DMS153 treated with DMSO at 0.1 percent for 48 hours (cell line): Measurements from ENCODE around the gene CPOX.
"Not testable (repeated sequence)": the region's sequence is repeated elsewhere in the genome, so short reads cannot be mapped to it uniquely, and the experiment has no call there.

ENCODE experiments used
- DNase-seq: peaks from one replicate; lab custom pipeline; 2025; ENCODE audit not compliant: unreplicated experiment; lab: John Stamatoyannopoulos, UW

The CPOX gene

DNA sequence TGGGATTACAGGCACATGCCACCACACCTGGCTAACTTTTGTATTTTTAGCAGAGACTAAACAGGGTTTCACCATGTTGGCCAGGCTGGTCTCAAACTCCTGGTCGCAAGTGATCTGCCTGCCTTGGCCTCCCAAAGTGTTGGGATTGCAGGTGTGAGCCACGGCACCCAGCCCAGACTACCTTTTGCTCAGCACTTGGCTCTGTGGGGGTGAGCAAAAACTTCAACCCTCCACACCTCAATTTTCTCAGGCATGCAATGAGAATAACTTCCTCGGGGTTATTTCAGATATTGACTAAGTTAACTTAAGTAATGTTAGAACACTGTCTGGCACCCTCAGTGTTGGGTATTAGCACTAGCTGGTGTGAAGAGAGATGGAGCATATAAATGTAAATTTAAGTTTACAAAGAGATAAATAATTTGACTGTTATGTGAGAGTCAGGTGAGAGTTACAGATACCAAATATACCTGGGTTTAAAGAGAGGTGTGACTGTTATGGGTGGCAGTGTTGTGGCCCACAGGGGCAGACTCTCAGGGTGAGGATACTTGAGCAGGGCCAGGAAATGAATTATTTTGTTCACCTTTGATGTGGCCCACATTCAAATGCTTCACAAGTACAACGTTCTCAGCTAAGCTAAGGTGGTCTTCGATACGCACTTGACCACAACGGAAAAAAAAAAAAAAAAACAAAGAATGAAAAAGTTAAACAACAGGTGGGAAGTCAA lies 29.0 kb downstream of the CPOX start:
- no peak for DNase-seq

DNA sequence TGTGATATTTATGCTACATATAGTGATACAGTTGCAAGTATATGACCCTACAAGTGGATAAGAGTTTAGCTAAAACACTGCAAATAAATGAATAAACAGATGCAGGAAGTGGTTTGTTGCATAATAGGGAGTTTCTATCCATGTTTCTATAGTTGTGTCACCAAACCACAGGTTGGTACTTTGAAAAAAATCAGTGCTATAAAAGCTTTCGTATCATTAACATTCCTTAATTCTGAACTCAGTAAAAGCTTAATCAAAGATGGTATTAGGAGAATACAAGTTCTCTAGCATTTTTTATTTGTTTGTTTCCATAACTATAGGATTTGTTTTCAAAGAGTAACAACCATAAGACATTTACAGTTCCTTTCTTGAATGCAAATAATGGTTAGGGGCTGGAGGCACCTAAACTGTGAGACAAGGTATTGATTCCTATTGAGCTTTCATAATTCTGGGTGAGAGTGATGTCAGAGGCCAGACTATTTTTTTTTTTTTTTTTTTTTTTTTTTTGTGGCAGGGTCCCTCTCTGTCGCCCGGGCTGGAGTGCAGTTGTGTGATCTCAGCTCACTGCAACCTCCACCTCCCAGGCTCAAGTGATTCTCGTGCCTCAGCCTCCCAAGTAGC lies 29.6 kb downstream of the CPOX start:
- DNase-seq: no peak

DNA sequence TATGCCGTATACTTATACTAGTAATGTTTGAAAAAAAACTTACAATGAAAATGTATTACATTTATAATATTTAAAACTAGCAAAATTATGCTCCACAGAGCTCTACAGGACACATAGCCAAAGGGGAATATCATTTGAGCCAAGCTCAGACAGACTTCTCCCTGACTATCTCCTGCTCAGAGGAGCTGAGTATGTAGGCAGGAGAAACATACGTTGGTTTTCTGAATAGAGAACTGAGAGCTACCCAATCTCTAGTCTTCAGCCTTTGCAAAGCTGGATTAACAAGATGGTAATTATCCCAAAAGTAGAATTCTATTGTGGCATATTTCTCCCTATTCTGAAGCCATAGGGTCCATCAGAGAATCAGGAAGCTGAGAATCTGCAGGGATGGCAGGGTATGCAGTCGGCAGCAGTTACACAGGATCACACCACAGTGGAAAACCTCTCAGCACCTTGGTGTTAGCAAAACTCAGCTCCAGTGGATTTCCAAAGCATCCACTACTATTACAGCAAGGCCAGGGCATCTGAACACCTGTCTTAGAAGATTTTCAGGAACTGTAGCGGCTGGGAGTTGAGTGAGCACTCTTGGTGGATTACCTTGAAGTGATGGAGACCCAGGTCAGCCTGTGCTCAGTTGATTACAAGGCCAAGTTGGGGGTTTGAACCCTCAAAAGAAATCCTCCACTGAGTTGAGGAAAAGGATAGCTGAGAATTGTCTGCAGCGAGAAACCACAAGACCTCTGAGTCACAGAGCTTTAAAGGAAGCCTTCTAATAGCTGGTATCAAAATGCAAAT lies 31.5 kb downstream of the CPOX start:
- DNase-seq: no peak

DNA sequence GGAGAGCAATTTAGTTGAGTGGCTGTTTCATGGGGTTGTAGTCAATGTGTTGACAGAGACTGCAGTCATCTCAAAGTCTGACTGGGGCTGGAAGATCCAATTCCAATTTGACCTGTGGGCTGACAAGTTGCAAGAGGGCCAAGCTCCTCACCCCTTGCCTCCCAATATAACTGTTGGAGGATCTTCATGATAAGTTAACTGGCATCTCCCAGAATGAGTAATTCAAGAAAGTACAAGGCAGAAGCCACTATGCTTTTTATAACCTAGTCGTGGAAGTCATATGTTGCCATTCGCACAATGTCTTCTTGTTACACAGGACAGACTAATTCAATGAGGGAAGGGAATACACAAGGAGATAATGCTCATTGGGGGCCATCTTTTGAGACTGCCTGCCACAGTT lies 32.5 kb downstream of the CPOX start:
- no peak for DNase-seq

DNA sequence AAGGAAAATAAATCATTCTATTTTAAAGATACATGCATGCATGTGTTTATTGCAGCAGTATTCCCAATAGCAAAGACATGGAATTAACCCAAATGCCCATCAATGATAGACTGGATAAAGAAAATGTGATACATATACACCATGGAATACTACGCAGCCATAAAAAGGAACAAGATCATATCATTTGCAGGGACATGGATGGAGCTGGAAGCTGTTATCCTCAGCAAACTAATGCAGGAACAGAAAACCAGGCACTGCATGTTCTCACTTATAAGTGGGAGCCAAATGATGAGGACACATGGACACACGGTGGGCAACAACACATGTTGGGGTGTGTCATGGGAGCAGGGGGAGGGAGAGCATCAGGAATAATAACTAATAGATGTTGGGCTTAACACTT lies 33.6 kb downstream of the CPOX start:
- not testable (repeated sequence) for DNase-seq

DNA sequence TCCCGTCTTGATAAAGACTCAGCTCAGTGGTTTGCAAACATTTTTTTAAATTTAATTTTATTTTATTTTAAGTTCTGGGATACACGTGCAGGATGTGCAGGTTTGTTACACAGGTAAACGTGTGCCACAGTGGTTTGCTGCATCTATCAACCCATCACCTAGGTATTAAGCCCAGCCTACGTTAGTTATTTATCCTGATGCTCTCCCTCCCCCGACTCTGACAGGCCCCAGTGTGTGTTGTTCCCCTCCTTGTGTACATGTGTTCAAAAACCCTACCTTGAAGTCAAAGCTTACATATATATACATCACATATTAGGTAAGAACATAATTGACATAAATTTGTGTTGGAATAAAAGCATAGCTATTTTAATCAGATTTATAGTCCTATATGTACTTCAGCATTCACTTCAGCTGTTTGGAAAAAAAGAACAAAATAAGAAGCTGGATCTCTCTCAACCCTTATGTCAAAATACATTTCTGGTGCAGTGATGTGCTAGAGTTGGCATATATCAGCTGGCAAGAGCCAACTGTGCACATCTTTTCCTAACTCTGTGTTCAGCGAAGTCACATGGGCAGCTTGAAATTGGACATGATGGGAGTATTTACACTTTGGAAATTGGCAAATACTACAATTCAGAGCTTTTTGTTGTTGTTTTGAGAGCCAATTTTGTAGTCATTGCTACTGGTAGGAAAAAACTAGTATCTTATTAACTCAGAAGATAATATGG lies 35.1 kb downstream of the CPOX start:
- DNase-seq: no peak

DNA sequence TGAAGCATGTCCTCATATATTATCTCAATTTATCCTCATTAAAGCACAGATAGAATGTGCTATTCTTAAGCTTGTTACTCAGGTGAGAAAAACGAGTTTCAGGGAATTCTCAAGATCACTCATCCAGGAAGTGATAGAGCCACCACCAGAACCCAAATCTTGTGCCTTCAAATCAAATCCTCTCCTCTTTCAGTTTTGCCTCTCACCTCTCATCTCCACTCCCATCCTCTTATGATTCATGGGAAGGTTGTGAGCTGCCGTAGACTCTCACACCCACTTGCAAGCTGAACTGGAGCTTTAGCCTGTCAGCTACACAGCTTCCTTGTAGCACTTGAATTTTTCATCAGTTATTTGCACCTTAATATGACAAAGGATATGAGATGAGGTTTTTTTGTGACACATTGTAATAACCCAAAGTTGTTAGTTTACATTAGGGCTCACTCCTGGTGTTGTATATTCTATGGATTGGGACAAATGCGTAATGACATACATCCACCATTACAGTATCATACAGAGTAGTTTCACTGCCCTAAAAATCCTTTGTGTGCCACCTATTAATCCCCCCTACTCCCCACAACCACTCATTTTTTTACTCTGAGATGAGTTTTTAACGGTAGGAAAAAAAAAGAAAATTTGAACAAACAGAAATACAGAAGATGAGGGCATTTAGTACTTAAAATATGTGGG lies 35.9 kb downstream of the CPOX start:
- no peak for DNase-seq

DNA sequence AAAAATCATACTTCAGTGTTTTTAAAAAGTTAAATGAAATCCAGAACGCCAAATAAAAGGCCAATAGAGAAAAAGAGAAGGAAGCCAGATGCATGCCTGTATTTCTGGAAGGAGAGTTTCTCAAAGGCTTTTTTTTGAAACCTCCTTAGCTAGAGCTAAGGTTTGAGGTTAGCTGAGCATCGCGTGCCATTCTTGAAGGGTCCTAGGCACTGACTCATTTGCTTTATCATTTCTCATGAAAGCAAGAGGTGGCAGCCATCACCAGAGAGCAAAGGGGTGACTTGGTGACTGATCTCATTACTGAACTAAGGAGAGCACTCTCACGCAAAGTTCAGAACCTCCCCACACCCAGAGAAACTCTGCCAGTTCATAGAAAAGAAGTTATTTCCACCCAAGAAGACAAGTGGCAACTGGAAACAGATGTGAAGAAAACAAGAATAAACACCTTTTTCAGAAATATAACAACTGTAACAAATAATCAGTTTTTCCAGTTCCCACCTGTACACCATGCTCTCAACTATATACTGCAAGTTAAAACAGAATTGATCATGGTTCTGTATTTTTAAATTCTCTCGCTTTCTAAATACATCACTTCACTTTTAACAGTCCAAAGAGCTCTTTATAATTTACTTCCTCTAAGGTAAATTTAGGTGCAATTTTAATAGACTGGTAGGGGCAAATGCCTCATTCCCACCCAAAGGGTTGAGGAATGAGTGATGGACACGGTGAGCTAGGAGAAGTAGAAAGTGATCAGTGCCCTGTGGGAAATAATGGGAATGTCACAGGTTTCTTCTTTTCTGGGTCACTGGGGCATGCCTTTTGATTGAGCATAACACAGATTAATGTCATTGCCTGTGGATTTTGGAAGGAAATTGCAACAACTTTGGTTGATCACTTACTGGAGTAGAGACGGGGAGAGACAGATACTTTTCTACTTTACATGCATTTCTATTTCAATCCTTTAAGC lies 37.0 kb downstream of the CPOX start:
- DNase-seq: no peak

DNA sequence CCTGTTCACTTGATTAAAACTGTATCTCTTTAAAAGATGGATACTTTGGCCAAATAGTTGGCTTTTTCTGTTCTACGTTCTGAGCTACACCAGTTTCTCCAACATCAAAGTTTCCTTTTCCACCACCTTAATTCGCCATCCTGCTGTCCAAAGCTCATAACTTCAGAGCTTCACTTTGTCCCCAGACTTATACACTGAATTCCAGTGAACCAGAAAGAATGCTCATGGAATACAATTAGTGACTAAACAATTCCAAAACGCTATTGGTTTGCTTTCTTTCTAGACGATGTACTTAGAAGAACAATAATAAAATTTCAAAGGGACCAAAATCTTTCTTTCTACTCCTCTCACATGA lies 38.4 kb downstream of the CPOX start:
- DNase-seq: no peak

DNA sequence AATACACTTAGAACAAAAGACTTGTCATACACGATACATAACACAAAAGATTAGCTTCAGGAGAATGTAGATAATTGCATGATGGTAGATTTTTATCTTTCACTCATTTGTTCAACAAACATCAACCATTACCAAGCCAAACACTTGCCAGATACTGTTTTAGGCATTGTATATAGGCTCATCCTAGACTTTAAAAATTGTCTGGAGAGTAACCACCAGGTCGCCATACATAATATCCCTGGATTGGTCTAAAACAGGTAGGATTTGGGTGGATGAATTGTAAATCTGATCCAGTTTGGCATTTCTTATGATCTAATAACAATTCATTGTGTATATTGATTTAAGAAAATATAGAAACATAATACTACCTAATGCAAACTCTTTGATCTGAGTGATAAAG lies 38.8 kb downstream of the CPOX start:
- no peak for DNase-seq

DNA sequence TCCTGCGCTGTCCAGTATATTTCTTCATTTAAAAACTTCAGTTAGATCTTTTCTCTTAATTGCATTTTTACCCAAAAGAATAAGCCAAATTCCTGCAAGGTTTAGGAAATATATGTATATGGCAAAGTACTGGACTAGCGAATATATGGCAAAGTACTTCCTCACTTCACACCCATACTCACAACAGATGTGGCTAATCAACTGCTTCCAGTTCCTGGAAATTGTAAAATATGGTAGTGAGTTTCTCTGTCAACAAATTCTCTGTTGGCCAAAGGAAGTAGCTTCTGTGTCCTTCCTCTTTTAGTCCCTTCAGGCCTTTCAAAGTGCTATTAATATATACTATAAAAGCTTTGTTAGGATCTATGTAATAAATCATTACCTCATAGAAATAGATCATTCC lies 39.7 kb downstream of the CPOX start:
- no peak for DNase-seq

DNA sequence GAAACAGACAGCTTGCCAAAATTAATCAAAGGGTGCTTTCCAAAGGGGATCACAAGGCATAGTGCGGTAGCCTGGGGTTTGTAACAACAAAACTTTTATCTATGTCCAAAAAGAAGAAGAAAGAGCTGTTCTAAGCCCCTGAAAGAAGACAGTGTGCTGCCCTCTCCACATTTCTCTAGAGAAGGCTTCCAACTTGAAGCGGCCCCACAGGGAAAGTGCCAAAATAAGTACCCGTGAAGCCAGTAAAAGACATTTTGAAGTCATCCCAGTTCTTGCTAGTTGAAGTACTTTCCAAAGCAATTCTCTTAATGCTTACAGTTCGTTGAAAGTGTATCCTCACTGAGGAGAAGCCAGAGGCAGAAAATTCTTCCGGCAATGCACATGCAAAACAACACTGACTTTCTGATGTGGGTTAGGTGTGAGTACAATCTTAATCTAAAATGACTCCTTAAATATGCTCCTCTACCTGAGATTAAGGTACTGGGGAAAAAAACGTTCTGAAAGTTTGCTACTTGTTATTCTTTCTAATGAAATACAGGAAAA lies 40.3 kb downstream of the CPOX start:
- no peak for DNase-seq

DNA sequence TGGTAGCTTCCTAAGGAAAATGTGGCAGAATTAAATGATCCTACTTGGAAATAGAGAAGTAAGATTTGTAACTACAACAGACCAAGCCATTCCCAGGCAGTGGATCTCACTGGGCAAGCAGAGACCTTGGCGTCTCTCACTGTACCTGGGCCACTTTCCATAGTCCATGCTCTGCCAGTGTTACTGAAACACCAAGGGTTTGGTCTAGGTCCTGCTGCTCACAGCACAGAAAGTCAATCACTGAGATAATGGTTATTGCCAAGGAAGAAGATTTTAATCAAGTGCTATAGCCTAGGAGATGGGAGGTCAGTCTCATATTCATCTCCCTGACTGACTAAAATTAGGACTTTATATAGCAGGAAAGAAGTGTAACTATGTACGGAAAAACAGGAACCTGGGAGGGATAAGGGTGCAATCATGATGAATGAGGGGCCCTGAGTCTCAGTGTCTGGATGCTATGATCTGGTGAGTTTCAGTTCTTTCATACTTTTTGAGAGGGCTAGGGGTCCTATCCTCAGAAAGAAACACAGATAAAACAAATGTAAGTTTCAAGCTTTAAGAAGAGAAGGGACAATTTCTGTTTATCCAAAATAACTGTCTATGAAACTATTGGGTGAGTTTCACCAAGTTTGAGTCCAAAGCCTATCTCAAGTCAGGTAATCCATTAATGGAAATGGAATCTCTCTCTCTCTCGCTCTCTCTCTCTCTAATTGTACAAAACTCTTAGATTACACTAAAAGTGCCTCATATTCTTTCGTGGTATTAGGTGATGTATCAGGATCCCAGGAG lies 41.0 kb downstream of the CPOX start:
- no peak for DNase-seq

DNA sequence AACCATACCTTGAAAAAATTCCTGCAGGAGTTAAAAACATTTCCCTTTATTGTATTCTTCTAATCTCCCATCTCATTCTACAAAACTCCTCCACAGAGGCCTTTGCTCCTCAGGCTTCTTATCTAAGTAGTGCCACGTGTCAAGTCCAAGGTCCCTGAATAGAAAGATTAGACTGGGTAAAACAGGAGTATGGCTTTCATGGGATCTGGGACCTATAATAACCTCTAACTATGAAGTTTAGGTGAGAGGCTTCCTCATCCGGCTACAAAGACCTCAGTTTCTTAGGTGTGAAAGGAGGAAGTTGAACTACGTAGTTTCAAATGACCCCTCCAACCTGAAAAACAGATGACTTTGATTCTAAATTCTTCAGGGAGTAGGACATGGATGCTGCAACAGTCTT lies 41.7 kb downstream of the CPOX start:
- DNase-seq: no peak

DNA sequence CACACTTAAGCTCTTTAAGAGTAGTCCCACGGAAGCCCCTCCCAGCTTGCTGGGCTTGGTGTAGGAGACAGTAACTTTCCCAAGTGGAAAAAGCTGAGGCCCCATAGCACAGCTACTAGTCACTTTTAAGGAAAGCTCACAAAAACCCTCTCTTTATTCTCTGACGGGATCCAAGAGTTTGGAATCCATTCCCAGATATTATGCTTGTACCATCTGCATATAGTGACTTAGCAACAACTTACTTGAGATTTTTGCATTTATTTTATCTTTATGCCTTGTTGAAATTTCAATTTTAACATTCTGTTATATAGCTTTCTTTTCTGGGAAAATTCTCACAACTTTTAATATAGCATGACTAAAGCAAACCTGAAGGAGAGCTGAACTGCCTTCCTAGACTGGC lies 42.2 kb downstream of the CPOX start:
- DNase-seq: no peak

DNA sequence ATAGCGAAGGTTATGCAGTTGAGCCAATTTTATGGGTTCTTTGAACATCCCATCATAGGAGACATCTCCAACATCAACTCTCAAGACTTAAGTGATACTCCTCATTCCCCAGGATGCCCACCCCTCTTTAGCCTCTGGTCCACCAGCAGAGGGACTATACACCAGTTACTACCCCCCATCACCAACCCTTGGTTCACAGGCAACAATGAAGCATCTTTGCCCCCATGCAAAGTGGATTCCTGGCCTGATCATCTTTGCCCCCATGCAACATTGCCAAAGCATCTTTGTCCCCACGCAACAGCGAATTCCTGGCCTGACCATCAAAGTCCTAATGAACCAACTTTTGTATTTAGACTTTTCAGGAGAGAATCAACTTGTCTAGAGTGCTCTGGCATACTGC lies 42.6 kb downstream of the CPOX start:
- DNase-seq: no peak

DNA sequence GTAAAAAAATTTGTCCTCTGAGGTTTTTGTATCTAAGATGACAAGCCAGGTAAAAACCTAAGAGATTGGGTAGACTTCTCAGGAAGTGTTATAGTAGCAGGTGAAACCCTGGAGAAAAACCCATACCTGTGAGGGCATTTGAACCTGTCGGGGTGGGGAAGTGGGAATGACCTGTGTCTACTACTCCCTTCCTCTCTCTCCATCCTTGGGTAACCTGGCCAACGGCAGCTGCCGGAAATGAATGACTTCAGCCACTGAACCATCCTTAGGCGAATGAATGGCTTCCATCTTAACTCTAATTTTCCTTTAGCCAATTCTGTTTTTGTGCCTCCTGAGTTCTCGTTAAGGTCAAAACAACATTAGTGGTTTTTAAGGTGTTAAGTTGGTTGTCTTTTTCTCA lies 44.9 kb downstream of the CPOX start:
- DNase-seq: no peak

DNA sequence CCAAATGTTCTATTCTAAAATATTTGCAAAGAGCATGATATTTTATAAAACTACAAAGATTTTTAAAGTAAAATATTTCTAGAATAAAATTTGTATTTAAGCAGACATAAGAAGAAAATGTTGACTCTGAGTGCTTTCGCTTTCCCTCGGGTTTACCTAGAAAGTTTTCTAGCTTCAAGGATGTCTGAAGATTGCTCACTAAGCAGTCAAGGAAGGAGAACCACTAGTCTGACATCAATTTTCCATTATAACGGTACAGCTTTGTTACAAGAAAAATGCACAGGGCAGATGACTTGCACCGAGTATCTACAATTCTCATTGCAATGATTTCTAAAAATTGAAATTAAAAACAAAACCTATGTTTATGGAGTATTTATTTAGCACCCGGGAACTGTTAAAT lies 47.5 kb downstream of the CPOX start:
- no peak for DNase-seq

DNA sequence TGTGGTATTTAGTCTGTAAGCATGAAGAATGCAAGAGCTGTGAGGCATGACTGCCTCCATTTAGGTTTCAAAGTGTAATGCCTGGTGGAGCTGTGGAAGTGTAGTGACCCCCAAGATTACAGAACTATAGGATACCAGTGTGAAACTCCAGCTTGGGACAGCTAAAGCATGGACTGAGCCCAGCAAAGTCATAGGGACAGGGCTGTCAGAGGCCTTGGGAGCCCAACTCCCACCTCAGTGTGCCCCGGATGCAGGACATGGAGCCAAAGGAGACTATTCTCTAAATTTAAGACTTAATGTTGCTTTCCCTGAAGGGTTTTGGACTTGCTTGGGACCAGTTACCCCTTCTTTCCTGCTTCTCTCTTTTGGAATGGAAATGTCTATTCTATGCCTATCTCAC lies 50.8 kb downstream of the CPOX start:
- DNase-seq: no peak
